GM23338 (cell line): Measurements from ENCODE around the gene CLEC11A. TPM values are rescaled to one million over a fixed set of nuclear protein-coding genes. Genes with fewer than 3 reads are reported as not detected.
A peak's percentile ranks its signal among the peaks of the same experiment; 100 is the strongest.

Experiments used
- ATAC-seq: fragments of 200-7000 bp; cut with Tn5 transposase; 3 replicates; pipeline ENCODE4 v1.9.1; 2020
- DNase-seq: peaks from one replicate; pipeline ENCODE4 v3.0.0-alpha.2; 2015; ENCODE audit warnings: low spot score
- H2AFZ ChIP-seq: fragments of 200-600 bp; sonication (generic); 2 replicates; pipeline ENCODE4 v1.8.0; 2016; ENCODE audit warnings: antibody characterized with exemption, mild to moderate bottlenecking, moderate library complexity
- H3F3A ChIP-seq: fragments of 200-600 bp; sonication (generic); replicated peaks from 2 replicates; pipeline ENCODE4 v1.8.0; 2017; ENCODE audit warnings: antibody characterized with exemption, mixed run types, low read depth
- H3K27ac ChIP-seq: fragments of 200-600 bp; sonication (generic); 2 replicates; pipeline ENCODE4 v1.6.1; 2016; ENCODE audit warnings: low read depth
- H3K27me3 ChIP-seq: fragments of 200-600 bp; sonication (generic); 2 replicates; pipeline ENCODE4 v1.8.0; 2016; ENCODE audit warnings: mild to moderate bottlenecking, mixed run types, moderate library complexity; ENCODE audit not compliant: insufficient read depth
- H3K36me3 ChIP-seq: fragments of 200-600 bp; sonication (generic); 2 replicates; pipeline ENCODE4 v1.8.0; 2016; ENCODE audit warnings: mild to moderate bottlenecking; ENCODE audit not compliant: insufficient read depth
- H3K4me1 ChIP-seq: fragments of 200-600 bp; sonication (generic); 2 replicates; pipeline ENCODE4 v1.8.0; 2016; ENCODE audit warnings: mild to moderate bottlenecking, moderate library complexity; ENCODE audit not compliant: insufficient read depth
- H3K4me2 ChIP-seq: fragments of 200-600 bp; sonication (generic); 2 replicates; pipeline ENCODE4 v1.7.1; 2017; ENCODE audit warnings: mixed run types
- H3K4me3 ChIP-seq: fragments of 200-600 bp; sonication (generic); 2 replicates; pipeline ENCODE4 v1.6.1; 2016; ENCODE audit warnings: mixed run types
- H3K79me2 ChIP-seq: fragments of 200-600 bp; sonication (generic); replicated peaks from 2 replicates; pipeline ENCODE4 v1.8.0; 2017; ENCODE audit warnings: mild to moderate bottlenecking; ENCODE audit not compliant: insufficient read depth
- H3K9me2 ChIP-seq: fragments of 200-600 bp; sonication (generic); 2 replicates; pipeline ENCODE4 v1.8.0; 2017; ENCODE audit not compliant: insufficient read depth
- H4K20me1 ChIP-seq: fragments of 200-600 bp; sonication (generic); replicated peaks from 2 replicates; pipeline ENCODE4 v1.8.0; 2017; ENCODE audit warnings: mild to moderate bottlenecking; ENCODE audit not compliant: insufficient read depth
- H3K27ac Mint-ChIP-seq: 2 replicates; pipeline ENCODE4 v1.8.0; 2020; ENCODE audit warnings: inconsistent platforms, mild to moderate bottlenecking, moderate library complexity, mixed read lengths
- H3K27me3 Mint-ChIP-seq: 3 replicates; pipeline ENCODE4 v1.8.0; 2022; ENCODE audit warnings: low read depth, mild to moderate bottlenecking, moderate library complexity, mixed read lengths, inconsistent platforms; ENCODE audit not compliant: insufficient read depth, poor library complexity
- H3K36me3 Mint-ChIP-seq: 3 replicates; pipeline ENCODE4 v1.8.0; 2021; ENCODE audit warnings: low read depth, mild to moderate bottlenecking, inconsistent platforms, moderate library complexity, mixed read lengths
- H3K4me1 Mint-ChIP-seq: 3 replicates; pipeline ENCODE4 v1.8.0; 2020; ENCODE audit warnings: mild to moderate bottlenecking, inconsistent platforms, mixed read lengths
- H3K4me3 Mint-ChIP-seq: 3 replicates; pipeline ENCODE4 v1.8.0; 2021; ENCODE audit warnings: moderate library complexity, mild to moderate bottlenecking, inconsistent platforms, mixed read lengths
- H3K9me3 Mint-ChIP-seq: 3 replicates; pipeline ENCODE4 v1.8.0; 2020; ENCODE audit warnings: moderate library complexity, mild to moderate bottlenecking, inconsistent platforms, mixed read lengths
- CREB1 ChIP-seq: fragments of 250-450 bp; sonication (Bioruptor Pico); IDR thresholded peaks from 2 replicates; pipeline ENCODE4 v1.5.0; 2020; ENCODE audit warnings: low read depth, mild to moderate bottlenecking, moderate library complexity
- CTCF ChIP-seq, 2 experiments: fragments of 200-600 bp in 1 of 2; sonication (generic) in 1 of 2; conservative IDR thresholded peaks; 2 replicates each; pipeline versions ENCODE4 v1.5.1 to v1.6.1; 2016 to 2017; ENCODE audit warnings: antibody characterized with exemption in 2 of 2, low read depth in 2 of 2, mild to moderate bottlenecking in 2 of 2, moderate library complexity in 1 of 2
- ETS1 ChIP-seq: IDR thresholded peaks from 2 replicates; pipeline ENCODE4 v1.6.1; 2016; ENCODE audit warnings: antibody characterized with exemption
- EZH2 ChIP-seq: fragments of 200-600 bp; sonication (generic); IDR thresholded peaks from one replicate; pipeline ENCODE4 v1.8.0; 2017; ENCODE audit warnings: antibody characterized with exemption, mild to moderate bottlenecking, low read depth; ENCODE audit not compliant: unreplicated experiment
- EZH2phosphoT487 ChIP-seq: fragments of 200-600 bp; sonication (generic); IDR thresholded peaks from one replicate; pipeline ENCODE4 v1.8.1; 2018; ENCODE audit warnings: antibody characterized with exemption; ENCODE audit not compliant: unreplicated experiment
- JUNB ChIP-seq: IDR thresholded peaks from one replicate; pipeline ENCODE4 v1.6.1; 2016; ENCODE audit warnings: antibody characterized with exemption; ENCODE audit not compliant: unreplicated experiment
- NANOG ChIP-seq: IDR thresholded peaks from 2 replicates; pipeline ENCODE4 v1.6.1; 2016; ENCODE audit warnings: antibody characterized with exemption, borderline replicate concordance
- POLR2AphosphoS5 ChIP-seq: IDR thresholded peaks from 2 replicates; pipeline ENCODE4 v1.6.1; 2016; ENCODE audit warnings: antibody characterized with exemption, low read depth
- REST ChIP-seq: IDR thresholded peaks from one replicate; pipeline ENCODE4 v1.6.1; 2018; ENCODE audit warnings: antibody characterized with exemption; ENCODE audit not compliant: unreplicated experiment
- STAT1 ChIP-seq: IDR thresholded peaks from one replicate; pipeline ENCODE4 v1.6.1; 2016; ENCODE audit warnings: antibody characterized with exemption; ENCODE audit not compliant: unreplicated experiment
- ZNF114 ChIP-seq: fragments of 250-450 bp; sonication (Bioruptor Pico); IDR thresholded peaks from 2 replicates; pipeline ENCODE4 v1.5.0; 2020; ENCODE audit warnings: mild to moderate bottlenecking, moderate library complexity
- ZNF331 ChIP-seq: fragments of 250-450 bp; sonication (Bioruptor Pico); IDR thresholded peaks from 2 replicates; pipeline ENCODE4 v1.5.0; 2020; ENCODE audit warnings: low read depth, mild to moderate bottlenecking, moderate library complexity
- ZNF462 ChIP-seq: fragments of 250-450 bp; sonication (Bioruptor Pico); IDR thresholded peaks from 2 replicates; pipeline ENCODE4 v1.5.0; 2020; ENCODE audit warnings: mild to moderate bottlenecking, moderate library complexity
- polyA plus RNA-seq: library from polyadenylated mRNA; unstranded; fragments of >200 nt; fragmentation: Nextera tagmentation; extraction: Ambion mirVana; gene quantifications from 2 replicates; pipeline ENCODE4 v1.2.1, GENCODE V29; 2016
- total RNA-seq: library from RNA; depleted of rRNA; stranded (reverse); fragments of >200 nt; shearing (Covaris generic); gene quantifications from 2 replicates; pipeline ENCODE4 v1.2.3, GENCODE V29; 2014

Gene CLEC11A
- total and polyA plus RNA-seq, 2 experiments from 2014 or later: 8.0 to 15.5 TPM

- H3K36me3 Mint-ChIP-seq: peaks cover 42% of the 10 kb centered on the region
- peaks cover 17% of the 10 kb centered on the region for H3K27me3 Mint-ChIP-seq
- Histone ChIP-seq H3K79me2 (no peaks in the 10 kb centered on the region), H3K27ac (no peak overlapping the region), H3K27me3 (peaks cover 39% of the 10 kb centered on the region), H3K36me3 (no peaks in the 10 kb centered on the region), H3K4me2 (peak overlapping the region; percentile 84), H4K20me1 (no peaks in the 10 kb centered on the region), H3K4me3 (peak overlapping the region; percentile 85), H2AFZ (no peak overlapping the region), H3K9me2 (no peaks in the 10 kb centered on the region), H3F3A (0 out of 2 replicates have a peak, but pooled peaks cover 4% of the 10 kb centered on the region), H3K4me1 (peaks cover 31% of the 10 kb centered on the region; the same call in 1 of the 2 replicates)
- no peak overlapping the region for H3K27ac Mint-ChIP-seq
- TF ChIP-seq ETS1 (no peak), STAT1 (no peak), EZH2phosphoT487 (no peak), CTCF (conservative IDR thresholded peaks at IDR 0.05; ENCODE audit: low read depth in 2 of 2) (no peak), EZH2 (no peak), ZNF331 (CRISPR knock-in tag) (no peak), ZNF462 (CRISPR knock-in tag) (no peak), ZNF114 (CRISPR knock-in tag) (no peak), REST (no peak), JUNB (no peak), POLR2AphosphoS5 (no peak), NANOG (no peak), CREB1 (CRISPR knock-in tag) (no peak)
- ATAC-seq: no peak
- peaks cover 78% of the 10 kb centered on the region for H3K9me3 Mint-ChIP-seq
- H3K4me3 Mint-ChIP-seq: no peak overlapping the region
- no peaks in the 10 kb centered on the region for H3K4me1 Mint-ChIP-seq
- peak; percentile 81 for DNase-seq
These were observed 5.3 kb upstream of the CLEC11A start for GRCh38 chr19:50717891-50718254.
